Measurements from ENCODE around the gene TINCR.
"Not testable (repeated sequence)": the region's sequence is repeated elsewhere in the genome, so short reads cannot be mapped to it uniquely, and the experiment has no call there.

Gene TINCR

DNA sequence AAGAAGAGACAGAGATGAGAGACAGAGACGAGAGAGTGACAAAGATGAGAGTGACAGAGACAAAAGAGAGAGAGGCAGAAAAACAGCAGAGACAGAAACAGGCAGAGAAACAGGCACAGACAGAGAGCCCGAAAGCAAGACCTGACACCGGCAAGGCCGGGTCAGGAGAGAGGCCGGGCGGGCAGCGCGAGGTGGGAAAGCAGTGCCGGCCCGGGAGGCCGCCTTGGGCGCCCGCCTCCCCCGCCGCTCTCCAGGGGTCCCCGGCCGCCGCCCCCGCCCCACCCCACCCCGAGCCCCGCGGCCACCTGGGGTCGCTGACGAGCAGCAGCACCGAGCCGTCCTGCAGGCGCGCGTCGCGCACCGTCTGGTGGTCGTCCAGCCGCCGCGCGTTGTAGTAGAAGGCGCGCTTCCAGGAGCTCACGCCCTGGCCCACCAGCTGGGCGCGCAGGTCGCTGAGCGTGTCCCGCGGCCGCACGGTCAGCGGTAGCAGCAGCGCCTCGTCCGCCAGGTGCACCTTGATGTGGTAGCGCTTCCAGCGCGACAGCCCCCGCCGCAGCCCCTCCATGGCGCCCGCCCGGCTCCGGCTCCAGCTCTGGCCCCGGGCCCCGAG, at the start of gene TINCR:
TSS of gene TINCR (minus strand) at position 594 of the 610 bp plus-strand sequence.
- no peak for DNase-seq (ENCODE audit: low read depth)

DNA sequence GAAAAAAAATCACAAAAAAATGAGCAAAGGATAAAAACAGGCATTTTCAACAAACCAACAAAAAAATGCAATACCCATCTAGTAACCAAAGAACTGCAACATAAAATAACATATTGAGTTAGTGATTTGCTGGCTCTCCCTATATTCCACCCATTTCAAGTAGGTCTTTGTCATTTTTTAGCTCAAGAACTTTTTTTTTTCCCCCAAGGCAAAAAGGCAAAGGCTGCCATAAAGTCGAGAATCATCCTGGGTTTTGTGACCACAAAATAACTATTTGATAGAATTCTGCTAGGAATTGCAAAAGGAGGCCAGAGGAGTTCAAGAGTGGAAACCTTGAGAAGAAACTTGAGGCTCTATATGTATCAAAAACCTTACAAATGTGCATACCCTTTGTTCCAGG, 49.3 kb upstream of the TINCR start:
- no peak for DNase-seq (ENCODE audit: low read depth)

DNA sequence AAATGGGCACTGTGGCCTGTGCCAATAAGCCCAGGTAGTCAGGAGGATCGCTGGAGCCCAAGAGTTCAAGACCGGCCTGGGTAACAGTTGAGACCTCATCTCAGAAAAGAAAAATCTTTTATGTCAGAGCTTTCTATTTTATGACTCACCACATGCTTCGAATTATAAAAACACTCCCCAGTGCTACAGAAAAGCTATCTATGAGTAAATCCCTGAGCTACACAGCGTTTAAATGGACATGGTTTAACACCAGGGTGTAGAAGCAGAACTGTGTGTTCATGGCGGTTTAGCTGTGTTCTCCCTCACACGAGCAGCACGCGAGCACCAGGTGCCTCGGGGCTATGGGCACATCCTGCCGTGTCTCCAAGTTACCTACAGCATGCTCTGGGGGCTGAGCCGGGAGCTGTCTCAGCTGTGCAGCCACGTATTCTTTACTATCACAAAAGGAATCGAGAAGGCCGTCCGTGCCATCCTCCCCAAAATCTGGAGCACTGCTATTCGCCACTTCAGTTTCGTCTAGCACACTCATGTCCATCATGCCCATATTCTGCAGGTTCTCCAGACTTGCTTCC, 48.1 kb upstream of the TINCR start:
- no peak for DNase-seq (ENCODE audit: low read depth)

DNA sequence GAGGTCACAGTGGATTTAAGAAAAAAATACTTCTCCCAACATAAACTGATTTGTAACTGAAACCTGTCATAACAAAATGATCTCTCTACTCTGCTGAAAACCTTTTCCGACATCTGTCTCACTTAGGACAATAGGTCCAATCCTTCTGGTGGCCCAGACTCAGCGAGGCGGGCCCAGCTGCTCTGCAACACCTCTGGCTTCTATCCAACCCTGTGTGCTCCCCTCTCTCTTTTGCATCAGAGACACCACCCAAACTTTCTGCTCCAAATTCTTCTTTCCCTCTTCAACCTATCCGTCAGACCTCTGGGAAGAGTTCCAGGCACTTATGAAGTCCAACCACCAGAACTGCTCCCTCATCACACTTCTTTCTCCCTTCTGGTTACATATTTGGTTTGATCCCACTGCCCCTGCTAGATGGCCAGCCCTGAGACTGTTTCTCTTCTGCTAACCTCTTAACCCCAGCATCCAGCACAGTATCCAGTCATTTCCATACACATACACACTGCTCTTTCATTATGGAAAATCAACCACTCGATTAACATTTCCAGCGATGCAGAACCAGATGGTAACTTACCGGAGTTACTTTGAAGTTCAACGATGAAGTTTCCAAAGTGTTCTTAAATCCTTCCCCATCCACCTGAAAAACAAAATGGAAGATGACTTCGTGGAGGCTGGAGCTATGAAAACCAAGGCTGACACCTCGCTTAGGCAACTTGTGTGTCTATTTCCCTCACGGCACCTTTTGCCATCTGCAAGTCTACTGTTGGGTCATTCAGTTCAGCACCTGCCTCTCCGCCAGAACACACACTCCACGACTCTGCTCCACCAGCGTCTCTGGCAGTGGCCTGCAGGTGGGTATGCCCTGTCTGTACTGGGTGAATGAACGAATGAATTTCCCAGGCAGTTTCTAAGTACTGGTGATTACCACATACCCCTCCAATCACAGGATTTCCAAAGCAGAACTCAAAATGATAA, 45.4 kb upstream of the TINCR start:
- DNase-seq (ENCODE audit: low read depth), result no peak

DNA sequence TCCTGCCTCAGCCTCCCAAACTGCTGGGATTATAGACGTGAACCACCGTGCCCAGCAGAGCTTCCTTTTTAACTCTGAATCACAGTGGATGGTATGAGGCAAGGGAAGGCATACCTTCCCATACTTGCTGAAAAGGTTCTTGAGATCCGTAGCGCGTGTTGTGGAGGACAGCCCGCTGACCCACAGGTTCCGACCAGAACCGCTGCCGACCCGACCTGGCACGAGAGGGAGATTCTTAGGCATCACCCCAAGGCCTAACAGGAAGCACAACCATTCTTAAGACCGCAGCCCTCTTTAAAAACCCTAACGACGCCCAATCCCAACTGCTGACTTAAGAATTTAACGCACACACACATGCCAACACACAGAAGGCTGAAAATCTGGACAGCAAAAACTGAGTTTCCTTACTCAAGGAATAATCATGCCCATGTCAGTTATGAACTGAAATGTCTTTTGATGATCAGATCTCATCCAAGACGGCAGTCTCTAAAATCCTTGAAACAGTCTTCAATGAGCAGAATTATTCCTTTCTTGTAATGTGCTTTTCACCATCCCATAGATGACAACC, 42.2 kb upstream of the TINCR start:
- no peak for DNase-seq (ENCODE audit: low read depth)

DNA sequence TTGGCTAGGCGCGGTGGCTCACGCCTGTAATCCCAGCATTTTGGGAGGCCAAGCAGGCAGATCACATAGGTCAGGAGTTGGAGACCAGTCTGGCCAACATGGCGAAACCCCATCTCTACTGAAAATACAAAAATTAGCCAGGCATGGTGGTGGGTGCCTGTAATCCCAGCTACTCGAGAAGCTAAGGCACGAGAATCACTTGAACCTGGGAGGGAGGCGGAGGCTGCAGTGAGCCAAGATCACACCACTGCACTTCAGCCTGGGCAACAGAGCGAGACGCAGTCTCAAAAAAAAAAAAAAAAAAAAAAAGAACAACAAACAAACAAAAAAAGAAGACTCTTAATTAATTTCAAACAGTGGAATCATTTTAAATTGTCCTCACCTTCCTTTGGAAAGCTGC, 41.0 kb upstream of the TINCR start:
- DNase-seq (ENCODE audit: low read depth), result not testable (repeated sequence)

DNA sequence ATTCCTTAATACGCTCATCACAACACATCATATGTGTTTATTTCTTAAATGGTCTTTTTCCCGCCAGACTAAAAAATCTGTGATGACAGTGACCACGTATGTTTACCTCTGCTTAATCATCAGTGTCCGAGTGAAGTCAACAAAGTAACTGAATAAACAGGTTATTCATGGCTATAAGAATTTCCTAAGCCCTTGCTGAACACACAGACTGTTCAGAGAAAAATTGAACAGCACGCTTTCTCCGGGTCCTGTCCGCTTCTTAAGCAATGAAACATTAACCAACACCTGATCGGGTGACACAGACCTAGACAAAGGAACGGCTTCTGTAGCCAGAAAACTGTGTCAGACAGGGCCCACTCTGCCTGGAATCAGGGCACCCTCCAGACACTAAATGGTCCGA, 40.5 kb upstream of the TINCR start:
- DNase-seq (ENCODE audit: low read depth), result no peak

DNA sequence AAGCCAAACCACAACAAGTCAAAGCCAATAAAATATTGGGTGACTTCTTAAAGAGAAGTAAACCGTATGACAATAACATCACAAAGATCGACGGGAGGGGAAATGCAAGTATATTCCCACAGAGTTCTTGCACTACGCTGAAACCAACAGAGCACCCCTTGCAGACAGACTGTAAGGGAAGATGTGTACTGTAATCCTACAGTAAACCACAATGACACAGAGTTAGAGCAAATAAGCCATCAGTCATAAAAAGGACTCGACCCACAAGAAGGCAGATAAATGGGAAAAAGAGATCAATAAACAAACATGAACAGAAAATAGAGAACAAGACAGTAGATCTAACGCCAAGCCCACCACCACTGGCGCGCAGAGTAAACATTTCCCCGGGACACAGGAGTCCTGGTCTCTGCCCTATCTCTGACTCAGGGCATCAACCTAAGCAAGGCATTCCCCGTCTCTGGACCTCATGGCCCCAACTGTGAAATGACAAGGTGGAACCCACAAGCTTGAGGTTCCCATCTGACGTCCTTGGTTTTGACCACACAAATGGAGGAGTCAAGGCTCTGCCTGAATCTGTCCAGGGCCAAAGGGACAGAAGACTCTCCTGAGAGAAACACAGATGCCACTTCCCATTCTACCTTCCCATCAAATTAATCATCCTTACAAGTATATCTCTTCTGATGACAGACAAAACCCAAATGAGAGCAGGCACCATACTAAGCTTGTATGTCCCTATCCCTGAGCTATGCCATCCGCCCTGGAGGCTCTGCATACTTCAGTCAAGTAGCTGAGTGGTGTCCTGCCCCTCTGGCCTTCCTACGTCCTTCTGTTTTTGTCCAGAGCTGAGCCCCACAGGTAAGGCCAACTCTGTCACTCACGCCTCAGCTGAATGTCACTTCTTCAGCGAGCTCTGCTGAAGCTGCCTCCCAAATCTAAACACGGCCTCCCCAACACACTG, 39.8 kb upstream of the TINCR start:
- no peak for DNase-seq (ENCODE audit: low read depth)

DNA sequence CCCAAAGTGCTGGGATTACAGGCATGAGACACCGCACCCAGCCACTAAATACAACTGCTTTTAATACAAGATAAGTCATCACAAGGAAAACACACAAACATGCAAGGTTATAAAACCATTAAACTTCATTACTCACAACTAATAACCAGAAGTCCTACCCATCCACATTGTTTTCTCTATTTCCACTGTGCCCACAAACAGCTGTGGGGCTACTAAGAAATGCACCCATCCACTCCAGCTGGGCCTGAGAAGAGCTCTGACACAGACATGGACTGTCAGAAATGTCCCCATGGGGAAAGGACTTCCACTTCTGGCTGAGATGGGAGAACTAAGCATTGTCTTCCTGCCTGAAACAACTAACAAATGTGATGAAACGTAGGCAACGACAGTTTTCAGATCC, 37.6 kb upstream of the TINCR start:
- DNase-seq (ENCODE audit: low read depth), result no peak

DNA sequence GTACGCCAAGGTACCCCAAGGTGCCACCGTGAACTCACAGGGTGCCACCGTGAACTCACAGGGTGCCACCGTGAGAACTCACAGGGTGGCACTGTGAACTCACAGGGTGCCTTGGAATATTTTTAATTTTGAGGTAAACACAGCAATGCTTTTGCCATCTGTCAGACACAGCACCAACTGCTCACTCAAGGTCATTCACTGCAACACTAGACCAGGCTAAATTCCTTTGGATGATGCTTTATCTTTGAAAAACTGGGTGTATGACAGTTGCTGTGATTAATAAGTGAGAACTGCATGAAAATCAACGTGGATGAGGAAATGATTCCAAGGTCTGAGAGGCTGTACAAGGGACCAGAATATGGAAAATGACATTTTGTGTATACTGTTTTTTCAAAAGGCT, 35.9 kb upstream of the TINCR start:
- DNase-seq (ENCODE audit: low read depth), result no peak

DNA sequence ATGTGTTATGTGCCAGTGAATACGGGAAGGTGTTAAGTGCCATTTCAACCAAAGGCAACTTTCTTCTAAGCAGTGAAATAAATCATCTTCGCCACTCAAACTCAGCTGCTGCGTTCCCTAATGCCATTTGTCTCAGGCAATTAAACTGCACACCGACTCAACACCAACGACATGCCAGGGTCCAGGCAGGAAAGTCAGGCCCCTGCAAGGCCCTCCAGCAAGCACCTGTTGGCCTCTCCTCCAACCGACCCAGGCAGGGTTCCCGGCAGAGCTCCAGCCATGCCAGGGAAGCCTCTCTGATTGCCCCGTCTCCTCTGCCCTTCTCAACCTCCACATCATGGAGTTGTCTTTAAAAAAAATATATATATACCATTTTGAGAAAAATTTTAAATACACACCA, 33.0 kb upstream of the TINCR start:
- DNase-seq (ENCODE audit: low read depth), result no peak

DNA sequence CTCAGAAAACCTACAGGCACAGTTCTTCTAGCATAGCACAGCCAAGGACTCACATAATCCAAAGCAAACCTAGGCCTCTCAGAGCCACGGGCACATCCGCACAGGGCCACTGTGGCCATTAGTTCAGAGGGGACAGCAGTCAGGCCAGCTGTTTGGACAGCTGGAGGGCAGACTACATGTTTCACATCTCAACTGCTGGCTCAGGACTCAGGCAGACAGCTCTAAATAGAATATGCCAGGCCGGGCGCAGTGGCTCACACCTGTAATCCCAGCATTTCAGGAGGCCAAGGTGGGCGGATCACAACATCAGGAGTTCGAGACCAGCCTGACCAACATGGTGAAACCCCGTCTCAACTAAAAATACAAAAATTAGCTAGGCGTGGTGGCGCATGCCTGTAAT, 28.0 kb upstream of the TINCR start:
- DNase-seq (ENCODE audit: low read depth), result no peak

DNA sequence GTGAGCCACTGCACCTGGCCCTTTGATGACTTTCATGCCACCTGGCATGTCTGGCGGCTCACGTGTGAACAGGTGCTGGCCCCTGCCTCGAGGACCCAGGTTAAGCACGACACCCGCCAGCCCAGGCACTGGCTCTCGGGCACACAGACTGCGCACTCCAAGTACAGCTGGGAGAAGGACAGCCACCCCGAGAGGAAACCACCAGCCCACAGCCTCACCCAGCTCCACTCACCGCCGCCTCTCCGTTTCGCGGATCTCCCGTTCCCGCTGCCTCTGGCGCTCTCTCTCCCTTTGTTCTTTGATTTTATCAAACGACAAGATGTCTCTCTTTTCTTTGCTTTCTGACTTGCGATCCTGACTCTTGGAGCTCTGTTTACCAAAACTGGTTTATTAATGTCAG, 27.4 kb upstream of the TINCR start:
- DNase-seq (ENCODE audit: low read depth), result no peak

DNA sequence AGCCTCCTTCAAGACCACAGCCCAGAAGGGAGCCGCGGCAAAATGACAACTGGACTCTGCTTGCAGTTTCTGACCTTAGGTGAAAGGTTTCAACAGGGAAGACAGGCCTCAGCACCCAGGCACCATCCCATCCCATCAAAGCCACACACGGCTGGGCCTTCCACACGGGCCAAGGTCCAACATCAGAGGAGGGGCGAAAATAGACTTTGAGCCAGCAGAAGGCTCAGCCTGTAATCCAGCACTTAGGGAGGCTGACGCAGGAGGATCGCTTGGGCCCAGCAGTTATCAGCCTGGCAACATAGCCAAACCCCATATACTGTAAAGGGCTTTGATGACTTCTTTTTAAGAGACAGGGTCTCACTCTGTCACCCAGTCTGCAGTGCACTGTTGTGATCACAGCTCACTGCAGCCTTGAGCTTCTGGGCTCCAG, 26.8 kb upstream of the TINCR start:
- no peak for DNase-seq (ENCODE audit: low read depth)

DNA sequence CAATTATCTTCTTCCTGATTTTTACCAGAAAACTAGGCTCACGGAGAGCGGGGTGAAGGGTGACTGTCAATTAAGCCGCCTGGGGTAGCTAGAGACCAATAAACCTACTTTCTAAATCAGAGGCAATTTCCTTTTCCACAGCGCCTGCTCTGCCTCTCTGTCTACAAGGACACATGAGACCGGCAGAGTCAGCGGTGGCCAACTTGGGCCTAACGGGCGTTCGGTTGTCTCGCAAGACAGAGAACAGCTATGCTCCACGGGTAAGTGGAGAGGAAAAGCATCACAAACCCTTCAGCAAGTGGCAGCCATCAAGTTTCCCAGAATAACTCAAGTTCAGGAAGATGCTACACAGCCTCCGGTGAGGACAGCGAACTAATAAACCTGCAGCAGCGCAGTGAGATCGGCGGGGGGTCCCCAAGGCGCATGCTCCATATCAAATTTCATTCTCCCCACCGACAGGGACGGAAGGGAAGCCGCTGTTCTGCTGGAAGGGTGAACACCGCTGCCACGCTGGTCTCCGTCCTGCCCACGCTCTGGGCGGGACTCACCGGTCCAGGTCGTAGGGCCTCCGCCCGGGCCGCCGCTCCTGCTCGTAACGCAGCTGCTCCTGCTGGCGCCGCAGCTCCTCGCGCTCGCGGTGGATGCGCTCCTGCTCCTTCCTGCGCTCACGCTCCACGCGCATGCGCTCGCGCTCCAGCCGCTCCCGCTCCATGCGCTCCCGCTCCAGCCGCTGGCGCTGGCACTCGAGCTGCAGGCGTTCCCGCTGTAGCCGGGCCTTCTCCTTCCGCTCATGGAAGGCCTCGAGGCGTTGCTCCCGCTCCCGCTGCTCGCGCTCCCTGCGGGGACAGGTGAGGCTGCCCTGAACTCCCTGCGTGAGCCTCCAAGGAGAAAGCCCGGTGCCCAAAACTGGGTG, 25.8 kb upstream of the TINCR start:
- DNase-seq (ENCODE audit: low read depth), result no peak

DNA sequence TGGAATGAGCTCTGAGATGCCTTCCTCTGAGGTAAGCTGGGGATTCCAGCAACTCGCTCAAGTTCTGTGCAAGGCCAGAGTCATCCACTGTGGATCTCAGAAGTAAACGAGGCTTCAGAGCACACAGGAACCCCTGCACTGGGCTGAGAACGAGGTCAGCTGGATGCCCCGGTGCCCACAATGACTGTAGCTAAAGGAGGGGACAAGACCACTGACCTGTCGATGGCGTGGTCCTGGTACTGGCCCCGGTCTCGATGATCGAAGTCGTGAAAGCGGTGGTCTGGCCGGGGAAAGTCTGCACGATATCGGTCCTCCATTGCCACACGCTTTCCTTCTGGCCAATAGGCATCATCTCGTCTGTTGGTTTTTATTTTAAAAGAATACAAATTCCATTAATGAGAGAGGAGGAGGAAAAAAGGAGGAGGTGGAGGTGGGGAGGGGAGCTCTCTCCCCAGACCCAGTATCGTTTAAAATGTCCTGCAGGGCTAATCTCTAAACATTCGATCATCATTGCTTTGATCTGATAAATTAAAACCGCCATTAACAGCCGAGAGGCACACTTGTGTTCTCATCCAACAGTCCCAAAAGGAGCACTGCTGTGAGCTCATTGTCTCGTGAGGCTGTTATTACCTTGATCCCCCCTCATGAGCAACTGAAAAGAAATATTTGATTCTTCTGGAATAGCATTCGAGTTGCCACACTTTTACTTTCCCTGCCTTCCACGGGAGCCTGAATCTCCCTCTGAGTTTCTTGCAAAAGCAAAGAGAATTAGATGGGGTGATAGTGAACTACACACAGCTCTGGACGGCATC, 25.0 kb upstream of the TINCR start:
- DNase-seq (ENCODE audit: low read depth), result no peak

DNA sequence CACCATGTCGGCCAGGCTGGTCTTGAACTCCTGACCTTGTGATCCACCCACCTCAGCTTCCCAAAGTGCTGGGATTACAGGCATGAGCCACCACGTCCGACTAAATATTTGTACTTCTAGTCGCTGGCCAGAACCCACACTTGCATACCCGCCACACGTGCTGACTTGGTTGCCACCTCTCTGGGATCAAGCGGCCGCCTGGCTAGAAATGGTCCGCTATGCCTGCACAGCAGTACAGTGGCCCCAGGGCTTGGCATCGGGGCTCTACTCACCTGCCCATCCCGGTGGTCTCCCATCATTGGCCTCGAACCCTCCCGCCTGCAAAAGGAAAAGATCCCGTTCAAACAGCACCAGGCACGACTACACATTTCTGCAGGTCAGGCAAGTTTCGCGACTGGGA, 23.7 kb upstream of the TINCR start:
- DNase-seq (ENCODE audit: low read depth), result no peak

DNA sequence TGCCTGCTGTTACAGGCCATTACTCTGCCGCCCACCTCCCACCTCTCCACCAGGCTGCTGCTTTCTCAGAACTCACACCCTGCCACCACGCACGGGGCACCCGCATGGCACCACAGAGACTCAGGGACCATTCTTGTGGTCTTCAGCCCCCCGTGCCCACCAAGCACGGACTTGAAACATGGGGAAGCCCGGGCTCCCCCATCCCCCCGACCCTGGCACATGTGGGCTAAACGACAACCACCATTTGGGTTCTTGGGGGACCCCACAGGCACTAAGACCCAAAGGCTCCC, 23.1 kb upstream of the TINCR start:
- no peak for DNase-seq (ENCODE audit: low read depth)

DNA sequence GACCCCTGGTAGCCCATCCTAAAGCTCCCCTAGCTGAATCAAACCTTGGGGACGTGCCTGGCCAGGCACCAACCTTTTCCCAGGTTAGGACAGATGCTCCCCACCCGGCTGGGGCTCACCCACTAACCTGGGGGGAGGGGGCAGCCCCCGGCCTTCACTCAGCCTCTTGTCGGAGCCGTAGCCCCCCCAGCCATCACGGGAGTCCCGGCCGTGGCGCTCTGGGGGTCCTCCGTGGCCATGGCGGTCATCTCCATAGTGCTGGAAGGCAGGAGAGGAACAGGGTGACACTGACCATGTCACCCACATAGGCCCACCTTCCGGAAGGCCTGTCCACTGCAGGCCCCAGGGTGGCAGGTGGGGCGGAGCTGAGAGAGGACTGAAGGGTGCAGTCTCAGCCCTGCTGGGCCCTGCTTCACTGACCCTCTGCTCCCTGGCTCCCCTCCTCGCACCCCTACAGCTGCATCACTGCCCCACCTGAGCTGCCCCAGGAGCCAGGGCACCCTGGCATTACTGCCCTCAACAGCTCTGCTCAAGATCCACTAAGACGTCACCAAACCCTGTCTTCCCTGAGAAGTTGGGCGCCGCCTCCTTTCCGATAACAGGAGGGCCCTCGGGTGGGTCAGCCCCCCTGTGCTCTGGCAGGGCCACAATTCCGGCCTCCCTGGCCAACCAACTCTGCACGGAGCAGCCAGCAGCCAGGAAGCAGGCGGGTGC, 22.6 kb upstream of the TINCR start:
- DNase-seq (ENCODE audit: low read depth), result no peak
